Stimulated activated CD8-positive, alpha-beta memory T cell treated with anti-CD3 and anti-CD28 coated beads, Interleukin-4, amount 100 ng/mL, for 24 hours (primary cell): ENCODE measurements around the gene TDRD10.
A peak's percentile ranks its signal among the peaks of the same experiment; 100 is the strongest.
"Not testable (repeated sequence)": the region's sequence is repeated elsewhere in the genome, so short reads cannot be mapped to it uniquely, and the experiment has no call there.

Experiments used
- DNase-seq: peaks from one replicate; pipeline ENCODE4 v3.0.0-alpha.2; 2020; ENCODE audit warnings: low read depth

The TDRD10 gene

DNA sequence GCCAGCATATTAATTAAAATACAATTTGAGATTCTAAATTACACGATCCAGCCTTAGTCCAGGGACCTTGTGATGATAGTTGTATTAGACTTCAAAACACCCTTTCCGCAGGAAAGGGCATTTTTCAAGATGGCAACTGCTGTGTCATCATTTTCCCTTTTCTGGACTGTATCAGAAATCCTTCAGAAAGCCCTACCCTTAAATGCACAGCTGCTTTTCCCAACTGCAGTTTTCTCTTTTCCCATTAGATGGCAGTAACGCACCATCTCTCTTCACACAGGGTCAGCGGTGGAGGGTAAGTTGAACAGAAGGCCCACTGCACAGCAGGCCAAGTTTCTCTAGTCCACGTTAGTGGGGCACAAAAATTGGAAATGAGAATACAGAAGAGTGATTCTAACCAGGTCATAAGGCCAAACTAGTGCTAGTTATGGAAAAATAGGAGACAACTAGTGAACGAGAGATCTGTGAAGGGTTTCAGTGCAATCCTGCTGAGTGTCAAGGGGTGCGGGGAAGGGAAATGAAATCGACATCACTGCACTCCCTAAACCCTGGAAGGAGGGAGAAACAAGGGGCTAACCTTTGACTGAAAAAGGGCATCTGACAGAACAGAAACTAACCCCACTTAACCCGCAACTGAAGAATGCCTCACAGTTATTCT lies 22.1 kb upstream of the TDRD10 start:
- peak; percentile 13 for DNase-seq

DNA sequence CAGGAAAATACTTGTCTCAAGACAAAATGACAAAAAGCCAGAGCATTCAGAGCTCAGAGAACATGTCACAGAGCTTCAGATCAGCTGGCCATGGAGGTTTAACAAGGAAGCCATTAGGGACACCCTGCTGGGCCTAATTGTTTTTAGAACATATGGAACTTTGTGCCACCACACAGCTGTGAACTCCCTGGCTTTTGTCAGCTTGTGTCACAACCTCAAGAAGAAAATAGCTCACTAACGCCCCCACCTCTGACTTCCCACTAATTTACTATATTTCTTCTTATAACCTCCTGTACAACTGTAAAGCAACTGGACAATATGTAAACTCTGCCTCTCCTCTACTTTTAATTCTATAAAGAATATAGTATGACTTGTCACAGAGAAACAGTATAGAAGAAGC lies 21.0 kb upstream of the TDRD10 start:
- no peak for DNase-seq

- DNase-seq: no peak
These were observed 17.8 kb upstream of the TDRD10 start for GRCh38 chr1:154483941-154484803.

GRCh38 chr1:154485106-154485505 lies 16.9 kb upstream of the TDRD10 start:
- no peak for DNase-seq

- no peak for DNase-seq
These were observed 16.0 kb upstream of the TDRD10 start for GRCh38 chr1:154485910-154486496.

DNA sequence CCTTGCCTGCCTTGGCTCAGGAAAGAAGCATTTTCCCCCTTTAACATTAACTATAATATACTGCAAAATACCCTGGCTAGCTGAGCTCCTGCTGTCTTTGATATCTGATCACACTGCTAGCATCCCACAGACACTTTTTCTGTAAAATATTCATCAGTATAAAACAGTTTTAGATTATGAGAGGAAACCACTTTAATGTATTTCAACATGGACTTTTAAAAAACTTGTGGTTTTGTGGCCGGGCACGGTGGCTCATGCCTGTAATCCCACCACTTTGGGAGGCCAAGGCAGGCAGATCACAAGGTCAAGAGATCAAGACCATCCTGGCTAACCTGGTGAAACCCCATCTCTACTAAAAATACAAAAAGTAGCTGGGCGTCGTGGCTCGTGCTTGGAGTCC lies 15.3 kb upstream of the TDRD10 start:
- DNase-seq: not testable (repeated sequence)

GRCh38 chr1:154488922-154489321 lies 13.1 kb upstream of the TDRD10 start:
- no peak for DNase-seq

DNA sequence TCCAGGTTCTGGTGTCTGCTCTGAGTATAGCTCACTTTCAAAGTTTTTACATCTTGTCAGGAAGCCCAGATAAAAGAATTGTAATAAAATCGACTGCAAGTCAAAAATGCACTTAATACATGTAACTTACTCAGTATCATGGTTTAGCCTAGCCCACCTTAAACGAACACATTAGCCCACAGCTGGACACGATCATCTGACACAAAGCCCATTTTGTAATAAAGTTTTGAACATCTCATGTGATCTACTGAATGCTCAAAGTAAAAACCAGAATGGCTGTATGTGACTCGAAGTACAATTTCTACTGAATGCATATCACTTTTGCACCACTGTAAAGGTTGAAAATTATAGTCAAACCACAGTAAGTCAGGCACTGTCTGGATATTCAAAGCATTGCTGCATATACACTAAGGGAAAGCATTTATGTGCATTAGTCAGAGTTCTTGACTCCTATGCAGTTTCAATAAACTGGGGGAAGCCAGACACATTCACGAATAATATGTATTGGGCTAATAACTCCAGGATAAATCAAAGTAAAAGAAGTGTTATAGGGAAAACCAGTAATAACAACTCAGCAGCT lies 12.2 kb upstream of the TDRD10 start:
- DNase-seq: no peak

GRCh38 chr1:154490317-154490716 lies 11.7 kb upstream of the TDRD10 start:
- DNase-seq: no peak

DNA sequence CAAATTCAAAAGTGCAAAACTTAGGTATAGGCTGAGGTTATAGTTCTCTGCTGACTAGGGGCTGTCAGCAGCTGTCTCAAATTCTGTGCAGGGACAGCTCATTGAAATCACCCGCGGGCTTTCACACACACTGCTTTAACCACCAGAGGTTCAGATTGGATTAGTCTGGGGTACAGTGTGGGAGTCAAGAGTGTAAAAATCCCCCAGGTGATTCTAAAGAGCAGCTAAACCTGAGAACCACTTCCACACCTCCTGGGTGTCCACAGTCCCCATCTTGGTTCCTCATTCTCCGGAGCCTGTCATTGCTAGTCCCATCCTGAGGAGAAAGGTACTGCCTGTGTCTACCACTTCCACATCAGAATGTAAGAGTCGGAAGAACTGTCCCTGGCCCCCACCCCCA lies 9.9 kb upstream of the TDRD10 start:
- no peak for DNase-seq

- no peak for DNase-seq
These were observed 8.7 kb upstream of the TDRD10 start for GRCh38 chr1:154493276-154493675.

GRCh38 chr1:154495496-154496273 lies 6.3 kb upstream of the TDRD10 start:
- no peak for DNase-seq

GRCh38 chr1:154496383-154496782 lies 5.6 kb upstream of the TDRD10 start:
- no peak for DNase-seq

DNA sequence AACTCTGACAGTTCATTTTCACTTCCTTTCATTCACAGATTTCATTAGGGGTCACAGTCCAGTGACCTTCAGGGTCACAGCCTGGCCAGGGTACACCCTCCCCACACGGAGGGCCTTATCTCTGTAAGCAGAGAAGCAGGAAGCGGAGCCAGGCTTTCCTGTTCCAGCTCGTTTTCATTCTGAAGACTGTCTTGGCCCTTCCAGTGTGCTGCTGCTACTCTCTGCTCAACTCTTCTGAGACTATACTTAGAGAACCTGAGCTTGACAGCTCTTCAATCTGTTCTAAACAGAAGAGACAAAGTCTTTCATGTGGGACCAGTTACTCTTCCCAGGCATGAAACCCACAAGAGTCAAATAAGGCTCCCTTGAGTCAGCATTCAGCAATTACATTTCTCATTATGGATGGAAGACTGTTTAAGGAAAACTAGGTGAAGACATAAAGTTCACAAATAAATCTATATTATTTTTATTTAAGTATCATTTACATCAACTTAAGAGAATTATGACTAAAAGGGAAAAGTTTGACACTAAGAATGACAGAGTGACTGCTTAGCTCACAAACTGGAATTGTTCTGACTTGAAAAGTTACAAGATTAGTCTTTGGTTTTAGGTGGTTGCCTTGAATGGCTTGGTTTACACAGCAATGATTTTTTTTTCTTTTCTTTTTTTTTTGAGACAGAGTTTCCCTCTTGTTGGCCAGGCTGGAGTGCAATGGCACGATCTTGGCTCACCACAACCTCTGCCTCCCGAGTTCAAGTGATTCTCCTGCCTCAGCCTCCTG lies 4.8 kb upstream of the TDRD10 start:
- DNase-seq: no peak

- no peak for DNase-seq
These were observed 2.6 kb upstream of the TDRD10 start for GRCh38 chr1:154499446-154499845.

DNA sequence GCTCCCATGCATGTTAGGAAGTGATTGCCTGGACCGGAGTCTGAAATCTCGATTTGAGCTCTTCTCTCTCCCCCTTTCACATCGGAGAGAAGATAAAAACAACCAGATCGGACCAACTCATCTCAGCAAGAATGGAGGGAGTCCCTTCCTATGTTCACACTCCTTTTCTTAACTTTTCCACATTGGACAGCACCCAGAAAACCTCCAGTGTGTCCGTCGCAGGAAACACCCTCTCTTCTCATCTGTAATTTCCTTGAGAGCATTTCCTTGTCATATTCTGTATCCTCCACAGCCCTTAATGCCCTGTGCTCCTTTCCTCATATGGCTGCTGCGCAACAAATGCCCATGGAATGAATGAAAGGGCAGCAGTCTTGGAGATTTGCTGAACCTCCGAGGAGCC lies 1.5 kb upstream of the TDRD10 start:
- no peak for DNase-seq

GRCh38 chr1:154501423-154502065 lies 475 bp upstream of the TDRD10 start:
- no peak for DNase-seq

- no peak for DNase-seq
These were observed 711 bp downstream of the TDRD10 start for GRCh38 chr1:154502744-154503115.

DNA sequence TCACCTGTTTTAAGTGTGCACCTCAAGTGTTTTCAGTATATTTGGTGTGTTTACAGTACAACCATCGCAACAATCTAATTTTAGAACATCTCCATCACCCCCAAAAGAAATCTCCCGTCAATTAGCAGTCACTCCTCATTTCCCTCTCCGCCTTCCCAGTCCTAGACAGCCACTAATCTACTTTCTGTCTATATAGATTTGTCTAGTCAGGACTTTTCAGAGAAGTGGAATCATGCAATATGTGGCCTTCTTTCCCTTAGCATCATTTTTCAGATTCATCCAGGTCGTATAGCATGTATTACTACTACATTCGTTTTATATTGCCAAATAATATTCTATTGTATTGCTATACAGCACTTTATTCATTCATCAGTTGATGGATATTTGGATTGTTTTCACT lies 1.9 kb downstream of the TDRD10 start:
- DNase-seq: no peak

GRCh38 chr1:154512760-154513159 lies 10.7 kb downstream of the TDRD10 start:
- no peak for DNase-seq

DNA sequence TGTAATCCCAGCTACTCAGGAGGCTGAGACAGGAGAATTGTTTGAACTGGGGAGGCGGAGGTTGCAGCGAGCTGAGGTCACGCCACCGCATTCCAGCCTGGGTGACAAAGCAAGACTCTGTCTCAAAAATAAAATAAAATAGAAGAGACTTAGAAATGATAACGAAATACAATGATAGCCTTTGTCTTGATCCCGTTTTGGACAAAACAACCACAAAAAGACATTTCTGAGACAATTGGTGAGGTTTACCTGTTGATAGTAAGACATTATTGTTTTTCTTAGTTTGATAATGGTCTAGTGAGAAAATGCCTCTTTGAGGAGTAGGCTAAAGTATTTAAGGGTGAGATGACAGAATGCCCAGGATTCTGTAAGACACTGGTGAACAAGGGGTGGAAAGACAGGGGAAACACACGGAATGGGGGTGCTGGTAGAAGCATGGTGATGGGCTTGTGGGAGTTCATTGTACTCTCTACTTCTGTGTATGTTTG lies 12.1 kb downstream of the TDRD10 start:
- no peak for DNase-seq
